RWPE2 (cell line): ENCODE results near the gene RSRC1.

Experiments
- ATAC-seq: fragments of 200-7000 bp; cut with Tn5 transposase; 3 replicates; pipeline ENCODE4 v1.9.1; 2021; ENCODE audit warnings: low read depth
- DNase-seq: peaks from one replicate; pipeline ENCODE4 v3.0.0-alpha.2; 2020; ENCODE audit warnings: low spot score
- H3K27ac ChIP-seq: fragments of 450-650 bp; 2 replicates; pipeline ENCODE4 v1.5.1; 2017; ENCODE audit warnings: mild to moderate bottlenecking; ENCODE audit not compliant: poor library complexity, severe bottlenecking
- H3K27me3 ChIP-seq: fragments of 250-450 bp; sonication (Bioruptor Pico); 2 replicates; pipeline ENCODE4 v1.5.1; 2021; ENCODE audit warnings: mild to moderate bottlenecking, moderate library complexity; ENCODE audit not compliant: insufficient read depth, poor library complexity, severe bottlenecking
- H3K36me3 ChIP-seq: fragments of 250-450 bp; sonication (Bioruptor Pico); 2 replicates; pipeline ENCODE4 v1.5.1; 2020; ENCODE audit warnings: low read depth, mild to moderate bottlenecking, moderate library complexity
- H3K4me1 ChIP-seq: fragments of 250-450 bp; sonication (Bioruptor Pico); 2 replicates; pipeline ENCODE4 v1.5.1; 2021; ENCODE audit warnings: mild to moderate bottlenecking, moderate library complexity; ENCODE audit not compliant: insufficient read depth, poor library complexity, severe bottlenecking
- H3K4me3 ChIP-seq: fragments of 250-450 bp; sonication (Bioruptor Pico); 2 replicates; pipeline ENCODE4 v1.5.1; 2021; ENCODE audit warnings: mild to moderate bottlenecking, moderate library complexity; ENCODE audit not compliant: severe bottlenecking
- H3K9me3 ChIP-seq: fragments of 250-450 bp; sonication (Bioruptor Pico); 2 replicates; pipeline ENCODE4 v1.5.1; 2021; ENCODE audit warnings: mild to moderate bottlenecking, moderate library complexity; ENCODE audit not compliant: severe bottlenecking
- TF ChIP-seq, protein P1 (sequence below): fragments of 450-650 bp; IDR thresholded peaks from one replicate; pipeline ENCODE4 v1.5.1; 2017; ENCODE audit warnings: mild to moderate bottlenecking, moderate library complexity; ENCODE audit not compliant: poor library complexity, severe bottlenecking

The RSRC1 gene

DNA sequence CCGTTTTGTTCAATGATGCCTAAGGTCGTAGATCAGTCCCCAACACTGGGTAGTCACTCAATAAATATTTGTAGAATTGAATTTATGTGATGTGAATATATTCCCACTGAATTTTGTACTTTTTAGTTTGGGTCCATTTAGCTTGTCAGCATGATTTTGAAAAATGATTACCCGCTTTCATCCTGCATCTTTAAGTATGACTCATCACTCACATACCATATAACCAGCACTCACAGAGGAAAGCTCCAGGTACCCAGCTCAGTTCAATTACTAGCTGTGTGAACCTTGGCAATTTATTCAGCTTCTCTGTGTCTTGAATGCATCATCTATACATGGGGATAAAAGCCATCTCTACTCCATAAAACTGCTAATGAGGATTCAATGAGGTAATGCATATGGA is 458.9 kb downstream of the RSRC1 start:
- no peaks in the 10 kb centered on the region for H3K36me3 ChIP-seq
- no peaks in the 10 kb centered on the region for H3K4me1 ChIP-seq
- no peak overlapping the region for H3K4me3 ChIP-seq
- no peak overlapping the region for H3K27ac ChIP-seq
- TF ChIP-seq, protein P1, sequence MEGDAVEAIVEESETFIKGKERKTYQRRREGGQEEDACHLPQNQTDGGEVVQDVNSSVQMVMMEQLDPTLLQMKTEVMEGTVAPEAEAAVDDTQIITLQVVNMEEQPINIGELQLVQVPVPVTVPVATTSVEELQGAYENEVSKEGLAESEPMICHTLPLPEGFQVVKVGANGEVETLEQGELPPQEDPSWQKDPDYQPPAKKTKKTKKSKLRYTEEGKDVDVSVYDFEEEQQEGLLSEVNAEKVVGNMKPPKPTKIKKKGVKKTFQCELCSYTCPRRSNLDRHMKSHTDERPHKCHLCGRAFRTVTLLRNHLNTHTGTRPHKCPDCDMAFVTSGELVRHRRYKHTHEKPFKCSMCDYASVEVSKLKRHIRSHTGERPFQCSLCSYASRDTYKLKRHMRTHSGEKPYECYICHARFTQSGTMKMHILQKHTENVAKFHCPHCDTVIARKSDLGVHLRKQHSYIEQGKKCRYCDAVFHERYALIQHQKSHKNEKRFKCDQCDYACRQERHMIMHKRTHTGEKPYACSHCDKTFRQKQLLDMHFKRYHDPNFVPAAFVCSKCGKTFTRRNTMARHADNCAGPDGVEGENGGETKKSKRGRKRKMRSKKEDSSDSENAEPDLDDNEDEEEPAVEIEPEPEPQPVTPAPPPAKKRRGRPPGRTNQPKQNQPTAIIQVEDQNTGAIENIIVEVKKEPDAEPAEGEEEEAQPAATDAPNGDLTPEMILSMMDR = no peak
- H3K9me3 ChIP-seq = no peaks in the 10 kb centered on the region
- no peak for ATAC-seq
- no peak for DNase-seq
- H3K27me3 ChIP-seq = no peaks in the 10 kb centered on the region

DNA sequence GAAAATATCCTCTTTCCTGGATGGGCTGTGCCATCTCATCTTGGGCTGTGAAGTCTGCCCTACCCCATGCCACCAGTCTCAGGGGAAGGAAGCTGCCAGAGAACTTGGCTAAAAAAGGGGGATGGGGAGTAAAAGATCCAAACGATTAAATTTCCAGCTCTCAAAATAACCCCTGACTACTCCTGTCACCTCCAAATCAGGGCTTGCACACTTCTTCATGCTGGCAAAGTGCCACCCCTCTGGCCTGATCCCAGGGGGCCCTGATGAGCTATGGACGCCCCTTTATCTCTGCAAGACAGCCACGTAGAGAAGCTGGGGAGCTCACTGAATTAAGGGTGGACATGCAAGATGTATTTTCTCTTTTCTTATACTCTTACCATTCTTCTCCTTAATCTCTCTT is 459.9 kb downstream of the RSRC1 start:
- no peaks in the 10 kb centered on the region for H3K36me3 ChIP-seq
- no peak for DNase-seq
- H3K4me1 ChIP-seq = no peaks in the 10 kb centered on the region
- no peak for ATAC-seq
- TF ChIP-seq, protein P1 = no peak
- H3K27me3 ChIP-seq = no peaks in the 10 kb centered on the region
- no peaks in the 10 kb centered on the region for H3K9me3 ChIP-seq
- H3K4me3 ChIP-seq = no peak overlapping the region
- no peak overlapping the region for H3K27ac ChIP-seq

DNA sequence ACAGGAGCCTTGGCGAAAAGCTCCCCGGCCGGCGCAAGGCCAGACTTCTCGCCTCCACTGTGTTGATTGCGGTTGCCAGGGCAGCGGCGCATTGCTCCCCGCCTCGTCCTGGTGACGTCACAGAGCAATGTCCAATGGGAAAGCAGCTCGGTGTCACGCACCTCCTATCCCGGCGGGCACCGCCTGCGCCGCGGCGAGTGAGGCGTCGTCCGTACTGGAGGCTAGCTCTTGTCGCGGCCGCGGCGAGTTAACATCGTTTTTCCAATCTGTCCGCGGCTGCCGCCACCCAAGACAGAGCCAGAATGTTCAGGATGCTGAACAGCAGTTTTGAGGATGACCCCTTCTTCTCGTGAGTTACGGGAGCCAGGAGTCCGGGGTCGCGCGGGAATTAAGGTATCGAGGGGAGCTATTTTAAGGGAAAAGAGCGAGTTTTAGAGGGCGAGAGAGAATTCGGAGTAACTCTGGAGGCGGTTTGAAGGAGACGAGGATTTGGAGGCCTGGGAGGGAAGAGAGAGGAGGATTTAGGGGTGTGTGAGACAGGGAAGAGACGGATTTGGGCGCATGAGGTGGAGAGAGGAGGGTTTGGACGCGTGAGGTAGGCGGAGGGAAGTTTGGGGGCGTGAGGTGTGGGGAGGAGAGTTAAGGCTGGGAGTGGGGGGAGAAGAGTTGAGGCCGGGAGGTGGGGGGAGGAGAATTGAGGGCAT is 461.3 kb downstream of the RSRC1 start, which contains the start of gene MLF1:
Gene MLF1 (plus strand): TSS at position 196 of the 704 bp plus-strand sequence. CDS start 107 bp downstream, at position 303.
- ATAC-seq = peak; percentile 98
- Histone ChIP-seq H3K4me1 (no peaks in the 10 kb centered on the region), H3K27me3 (no peaks in the 10 kb centered on the region), H3K9me3 (no peaks in the 10 kb centered on the region), H3K4me3 (peak within 1 kb of the TSS; percentile 49), H3K36me3 (no peaks in the 10 kb centered on the region), H3K27ac (no peak within 1 kb of the TSS)
- DNase-seq = peak; percentile 93
- TF ChIP-seq, protein P1 = no peak

DNA sequence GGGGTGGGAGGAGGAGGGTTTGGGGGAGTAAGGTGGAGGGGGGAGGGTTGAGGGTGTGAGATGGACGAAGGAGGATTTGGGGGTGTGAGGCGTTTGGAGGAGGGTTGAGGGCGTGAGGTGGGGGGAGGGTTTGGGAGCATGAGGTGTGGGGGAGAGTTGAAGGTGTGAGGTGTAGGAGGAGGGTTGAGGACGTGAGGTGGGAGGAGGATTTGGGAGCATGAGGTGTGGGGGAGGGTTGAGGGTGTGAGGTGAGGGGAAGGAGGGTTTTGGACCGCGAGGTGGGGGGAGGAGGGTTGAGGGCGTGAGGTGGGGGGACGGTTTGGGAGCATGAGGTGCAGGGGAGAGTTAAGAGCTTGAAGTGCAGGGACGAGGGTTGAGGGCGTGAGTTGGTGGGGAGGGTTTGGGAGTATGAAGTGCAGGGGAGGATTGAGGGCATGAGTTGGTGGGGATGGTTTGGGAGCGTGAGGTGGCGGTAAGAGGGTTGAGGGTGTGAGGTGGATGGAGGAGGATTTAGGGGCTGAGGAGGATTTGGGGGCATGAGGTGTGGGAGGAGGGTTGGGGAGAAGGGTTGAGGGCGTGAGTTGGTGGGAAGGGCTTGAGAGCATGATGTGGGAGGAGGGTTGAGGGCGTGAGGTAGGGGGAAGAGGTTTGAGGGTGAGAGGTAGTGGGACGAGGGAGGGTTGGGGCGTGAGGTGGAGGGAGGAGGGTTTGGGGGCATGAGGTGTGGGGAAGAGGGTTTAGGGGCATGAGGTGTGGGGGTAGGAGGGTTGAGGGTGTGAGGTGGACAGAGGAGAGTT is 462.3 kb downstream of the RSRC1 start:
- TF ChIP-seq, protein P1 = no peak
- Histone ChIP-seq H3K4me3 (no peak overlapping the region), H3K27me3 (no peaks in the 10 kb centered on the region), H3K4me1 (no peaks in the 10 kb centered on the region), H3K36me3 (no peaks in the 10 kb centered on the region), H3K27ac (no peak overlapping the region), H3K9me3 (no peaks in the 10 kb centered on the region)
- ATAC-seq (no peak), DNase-seq (no peak)

DNA sequence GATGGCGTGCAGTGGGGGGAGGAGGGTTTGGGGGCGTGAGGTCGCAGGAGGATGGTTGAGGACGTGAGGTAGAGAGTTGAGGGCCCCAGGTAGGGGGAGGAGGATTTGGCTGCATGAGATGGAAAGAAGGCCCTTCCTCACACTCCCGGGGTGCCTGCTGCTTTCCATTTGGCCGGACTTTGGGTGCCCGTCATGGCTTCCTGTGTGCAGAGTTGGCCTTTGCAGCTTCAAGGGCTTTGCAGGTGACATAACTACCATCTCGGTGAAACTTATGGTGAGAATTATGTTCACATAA is 462.8 kb downstream of the RSRC1 start:
- ATAC-seq (no peak), DNase-seq (no peak)
- TF ChIP-seq, protein P1 = no peak
- Histone ChIP-seq H3K9me3 (no peaks in the 10 kb centered on the region), H3K27me3 (no peaks in the 10 kb centered on the region), H3K36me3 (no peaks in the 10 kb centered on the region), H3K4me3 (no peak overlapping the region), H3K4me1 (no peaks in the 10 kb centered on the region), H3K27ac (no peak overlapping the region)
